Keratinocyte (primary cell): ENCODE measurements around the gene TCF7L2. TPM values are rescaled to one million over a fixed set of nuclear protein-coding genes. Genes with fewer than 3 reads are reported as not detected.
A peak's percentile ranks its signal among the peaks of the same experiment; 100 is the strongest.

ENCODE experiments used
- DNase-seq: peaks from one replicate; pipeline ENCODE4 v3.0.0-alpha.2; 2011; ENCODE audit warnings: low read depth, missing footprints, low spot score
- FAIRE-seq: peaks from 2 replicates; lab custom pipeline; 2011; peaks lifted over from hg19 to GRCh38; lab: Jason Lieb, UNC
- H2AFZ ChIP-seq: 2 replicates; pipeline ENCODE4 v1.6.0; 2012; ENCODE audit warnings: low read length, control low read depth, inconsistent platforms; ENCODE audit not compliant: control insufficient read depth
- H3K27ac ChIP-seq: 2 replicates; pipeline ENCODE4 v1.5.1; 2011; ENCODE audit warnings: low read length; ENCODE audit not compliant: control insufficient read depth, insufficient read depth
- H3K27me3 ChIP-seq: 3 replicates; pipeline ENCODE4 v1.6.0; 2011; ENCODE audit warnings: low read length; ENCODE audit not compliant: control insufficient read depth, insufficient read depth; ENCODE audit errors: extremely low read depth
- H3K36me3 ChIP-seq, 2 experiments: 2 replicates in 1 of 2; 3 replicates in 1 of 2; pipeline ENCODE4 v1.5.1; 2011; ENCODE audit warnings: low read length in 2 of 2, mild to moderate bottlenecking in 1 of 2; ENCODE audit not compliant: control insufficient read depth in 2 of 2, insufficient read depth in 2 of 2; ENCODE audit errors: extremely low read depth in 1 of 2
- H3K4me1 ChIP-seq: 3 replicates; pipeline ENCODE4 v1.5.1; 2011; ENCODE audit warnings: low read length; ENCODE audit not compliant: control insufficient read depth, insufficient read depth; ENCODE audit errors: extremely low read depth
- H3K4me2 ChIP-seq: 3 replicates; pipeline ENCODE4 v1.6.0; 2011; ENCODE audit warnings: low read depth, low read length; ENCODE audit not compliant: control insufficient read depth, insufficient read depth; ENCODE audit errors: extremely low read depth
- H3K4me3 ChIP-seq, 3 experiments: fragments of 200-600 bp in 1 of 3; sonication (generic) in 1 of 3; 2 replicates in 2 of 3; 3 replicates in 1 of 3; pipeline ENCODE4 v1.5.1; 2011 to 2016; ENCODE audit warnings: low read length in 3 of 3, mild to moderate bottlenecking in 3 of 3, control low read depth in 2 of 3, inconsistent platforms in 1 of 3, low read depth in 1 of 3, mixed read lengths in 1 of 3, mixed run types in 1 of 3, moderate library complexity in 1 of 3; ENCODE audit not compliant: control insufficient read depth in 2 of 3, insufficient read depth in 2 of 3; ENCODE audit errors: extremely low read depth in 1 of 3
- H3K79me2 ChIP-seq: 2 replicates; pipeline ENCODE4 v1.6.0; 2012; ENCODE audit warnings: low read length; ENCODE audit not compliant: control insufficient read depth, insufficient read depth
- H3K9ac ChIP-seq: 3 replicates; pipeline ENCODE4 v1.6.0; 2011; ENCODE audit warnings: low read length; ENCODE audit not compliant: control insufficient read depth, insufficient read depth; ENCODE audit errors: extremely low read depth
- H3K9me1 ChIP-seq: 3 replicates; pipeline ENCODE4 v1.6.0; 2011; ENCODE audit warnings: low read length; ENCODE audit not compliant: control insufficient read depth, insufficient read depth; ENCODE audit errors: extremely low read depth
- H3K9me3 ChIP-seq: 2 replicates; pipeline ENCODE4 v1.5.1; 2012; ENCODE audit warnings: low read depth, low read length; ENCODE audit not compliant: control insufficient read depth
- H4K20me1 ChIP-seq: 3 replicates; pipeline ENCODE4 v1.6.0; 2011; ENCODE audit warnings: low read length; ENCODE audit not compliant: control insufficient read depth, insufficient read depth; ENCODE audit errors: extremely low read depth
- EZH2 ChIP-seq: IDR thresholded peaks from one replicate; pipeline ENCODE4 v1.6.1; 2012; ENCODE audit warnings: inconsistent platforms, mild to moderate bottlenecking, low read length, moderate library complexity
- dilution Hi-C: fragments of 300-500 bp; cut with MboI; formaldehyde crosslinking; loops from one replicate; pipeline ENCODE4 v1.7.0; 2020; ENCODE audit warnings: low sequenced_read_pairs; ENCODE audit not compliant: extremely low pct_ligation_motif_present
- polyA plus RNA-seq, 5 experiments: library from polyadenylated mRNA; depleted of rRNA in 3 of 5; stranded (reverse) in 3 of 5; stranded (forward) in 1 of 5; unstranded in 1 of 5; fragments of >200 nt; gene quantifications; 1 replicate in 1 of 5; 2 replicates in 3 of 5; 3 replicates in 1 of 5; pipeline versions ENCODE4 v1.2.1 to v1.2.3, GENCODE V29; 2011 to 2012; ENCODE audit warnings: missing spikeins in 2 of 5, low read depth in 1 of 5, low replicate concordance in 1 of 5
- TF ChIP-seq, protein P1 (sequence below), 3 experiments: IDR thresholded peaks in 1 of 3; conservative IDR thresholded peaks in 1 of 3; optimal IDR thresholded peaks in 1 of 3; 2 replicates in 2 of 3; 3 replicates in 1 of 3; pipeline versions ENCODE3 to v1.5.1; 2011; ENCODE audit warnings: low read length in 3 of 3, mild to moderate bottlenecking in 3 of 3, moderate library complexity in 2 of 3, control low read depth in 1 of 3, inconsistent platforms in 1 of 3; ENCODE audit not compliant: insufficient read depth in 2 of 3; ENCODE audit errors: extremely low read depth in 1 of 3

TCF7L2 gene
- polyA plus RNA-seq, 1 donor (not counting 4 experiments of a cell fraction or from before 2014, with no cell fraction given) = 2.5 TPM

- H3K27ac ChIP-seq = peak overlapping the region; percentile 94
- dilution Hi-C loops = no loop called here
- H3K9me3 ChIP-seq = no peaks in the 10 kb centered on the region
- peaks cover 34% of the 10 kb centered on the region for H3K79me2 ChIP-seq
- no peak for TF ChIP-seq EZH2
- TF ChIP-seq, protein P1, sequence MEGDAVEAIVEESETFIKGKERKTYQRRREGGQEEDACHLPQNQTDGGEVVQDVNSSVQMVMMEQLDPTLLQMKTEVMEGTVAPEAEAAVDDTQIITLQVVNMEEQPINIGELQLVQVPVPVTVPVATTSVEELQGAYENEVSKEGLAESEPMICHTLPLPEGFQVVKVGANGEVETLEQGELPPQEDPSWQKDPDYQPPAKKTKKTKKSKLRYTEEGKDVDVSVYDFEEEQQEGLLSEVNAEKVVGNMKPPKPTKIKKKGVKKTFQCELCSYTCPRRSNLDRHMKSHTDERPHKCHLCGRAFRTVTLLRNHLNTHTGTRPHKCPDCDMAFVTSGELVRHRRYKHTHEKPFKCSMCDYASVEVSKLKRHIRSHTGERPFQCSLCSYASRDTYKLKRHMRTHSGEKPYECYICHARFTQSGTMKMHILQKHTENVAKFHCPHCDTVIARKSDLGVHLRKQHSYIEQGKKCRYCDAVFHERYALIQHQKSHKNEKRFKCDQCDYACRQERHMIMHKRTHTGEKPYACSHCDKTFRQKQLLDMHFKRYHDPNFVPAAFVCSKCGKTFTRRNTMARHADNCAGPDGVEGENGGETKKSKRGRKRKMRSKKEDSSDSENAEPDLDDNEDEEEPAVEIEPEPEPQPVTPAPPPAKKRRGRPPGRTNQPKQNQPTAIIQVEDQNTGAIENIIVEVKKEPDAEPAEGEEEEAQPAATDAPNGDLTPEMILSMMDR (optimal IDR thresholded peaks at IDR 0.05 in 1 of 3, IDR thresholded peaks at IDR 0.05 in 1 of 3, conservative IDR thresholded peaks at IDR 0.05 in 1 of 3; ENCODE audit: extremely low read depth in 1 of 3, insufficient read depth in 2 of 3, low read length in 3 of 3) = no peak
- no peaks in the 10 kb centered on the region for H3K27me3 ChIP-seq
- H3K4me1 ChIP-seq = peaks cover 34% of the 10 kb centered on the region
- FAIRE-seq (no peak), DNase-seq (peak; percentile 25)
- H3K4me2 ChIP-seq = peak overlapping the region; percentile 96
- H3K9me1 ChIP-seq = no peaks in the 10 kb centered on the region
- no peaks in the 10 kb centered on the region for H4K20me1 ChIP-seq
- H3K4me3 ChIP-seq = peak overlapping the region; percentile 68 to 96 (median 86)
- H3K9ac ChIP-seq = peak overlapping the region; percentile 97
- peak overlapping the region; percentile 82 for H2AFZ ChIP-seq
- no peaks in the 10 kb centered on the region for H3K36me3 ChIP-seq
Observed at GRCh38 chr10:112951359-112952281, 1.6 kb downstream of the TCF7L2 start.

DNA sequence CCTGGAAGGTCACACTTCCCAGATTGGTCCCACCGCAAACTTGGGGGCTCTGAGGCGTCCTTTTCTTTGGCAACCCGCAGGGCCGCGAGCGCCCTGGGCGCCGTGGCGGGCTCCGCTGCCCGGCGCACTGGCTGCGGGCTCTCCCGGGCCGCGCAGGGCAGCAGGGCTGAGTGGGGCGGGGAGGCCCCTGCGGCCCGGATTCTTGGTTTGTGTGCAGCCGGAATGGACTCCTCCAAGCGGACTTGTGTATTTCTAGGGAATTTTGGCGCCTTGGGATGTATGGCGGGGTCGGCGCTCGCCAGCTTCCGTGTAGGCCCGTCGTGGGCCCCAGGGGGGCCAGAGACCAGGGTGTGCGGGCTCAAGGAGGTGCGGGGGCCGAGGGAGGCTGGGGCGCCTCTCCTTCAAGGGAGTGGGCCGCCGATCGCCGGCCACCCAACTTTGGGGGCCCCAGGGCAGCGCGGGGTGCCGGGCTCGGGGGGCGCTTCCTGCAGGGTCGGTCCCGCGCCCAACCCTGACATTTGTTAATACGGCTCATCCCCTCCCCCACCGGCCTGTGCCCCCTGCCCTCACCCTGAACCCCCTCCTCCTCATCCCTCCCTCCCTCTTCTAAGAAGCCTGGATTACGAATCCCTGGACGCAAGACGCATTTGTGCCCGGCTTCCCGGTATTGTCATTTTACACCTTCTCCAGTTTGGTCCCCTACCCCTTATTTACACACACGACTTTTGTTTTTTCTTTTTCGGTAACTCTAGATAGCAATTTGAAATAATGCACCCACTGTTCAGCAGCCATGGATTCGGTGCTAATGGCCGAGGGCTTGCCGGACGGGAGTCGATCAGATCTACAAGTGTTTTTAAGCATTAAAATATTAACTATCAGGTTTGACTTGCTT lies 2.5 kb downstream of the TCF7L2 start:
- H2AFZ ChIP-seq = peak overlapping the region; percentile 82
- no peaks in the 10 kb centered on the region for H4K20me1 ChIP-seq
- dilution Hi-C loops = no loop called here
- H3K9me3 ChIP-seq = no peaks in the 10 kb centered on the region
- no peaks in the 10 kb centered on the region for H3K9me1 ChIP-seq
- no peaks in the 10 kb centered on the region for H3K27me3 ChIP-seq
- H3K36me3 ChIP-seq = no peaks in the 10 kb centered on the region
- FAIRE-seq (no peak), DNase-seq (no peak)
- H3K79me2 ChIP-seq = peaks cover 37% of the 10 kb centered on the region
- peaks cover 34% of the 10 kb centered on the region for H3K4me1 ChIP-seq
- TF ChIP-seq, protein P1 (optimal IDR thresholded peaks at IDR 0.05 in 1 of 3, IDR thresholded peaks at IDR 0.05 in 1 of 3, conservative IDR thresholded peaks at IDR 0.05 in 1 of 3; ENCODE audit: extremely low read depth in 1 of 3, insufficient read depth in 2 of 3, low read length in 3 of 3) = no peak
- no peak for TF ChIP-seq EZH2
- peak overlapping the region; percentile 96 for H3K4me2 ChIP-seq
- H3K27ac ChIP-seq = peak overlapping the region; percentile 94
- H3K4me3 ChIP-seq = peak overlapping the region; percentile 68 to 91 (median 86)
- H3K9ac ChIP-seq = peak overlapping the region; percentile 97
